Thyroid gland (tissue), 4 donors: ENCODE data around the gene AVPI1. TPM values are rescaled to one million over a fixed set of nuclear protein-coding genes. Genes with fewer than 3 reads are reported as not detected.
"Not testable (repeated sequence)": the region's sequence is repeated elsewhere in the genome, so short reads cannot be mapped to it uniquely, and the experiment has no call there.

Source experiments
- DNase-seq, 2 donors: peaks; one replicate each; pipeline ENCODE4 v3.0.0-alpha.2; 2019
- H3K27ac ChIP-seq, 3 donors: fragments of 200-600 bp; sonication (generic); 1 replicate in 2 of 3; 2 replicates in 1 of 3; pipeline ENCODE4 v1.5.1; 2016 to 2019; ENCODE audit warnings: mild to moderate bottlenecking in 1 of 3, moderate library complexity in 1 of 3
- H3K27me3 ChIP-seq: fragments of 200-600 bp; sonication (generic); one replicate; pipeline ENCODE4 v1.5.1; 2019
- H3K36me3 ChIP-seq, 2 donors: fragments of 200-600 bp; sonication (generic); one replicate each; pipeline ENCODE4 v1.5.1; 2016 to 2019
- H3K4me1 ChIP-seq, 2 donors: fragments of 200-600 bp; sonication (generic); one replicate each; pipeline ENCODE4 v1.5.1; 2017 to 2019
- H3K4me3 ChIP-seq, 3 donors: fragments of 200-600 bp; sonication (generic); replicated peaks in 1 of 3; 1 replicate in 2 of 3; 2 replicates in 1 of 3; pipeline ENCODE4 v1.5.1; 2016; ENCODE audit warnings: mild to moderate bottlenecking in 1 of 3
- H3K9me3 ChIP-seq: fragments of 200-600 bp; sonication (generic); one replicate; pipeline ENCODE4 v1.5.1; 2017
- POLR2A ChIP-seq, 2 donors: fragments of 450-650 bp; IDR thresholded peaks; one replicate each; pipeline ENCODE4 v1.6.1; 2017; ENCODE audit warnings: antibody characterized with exemption in 2 of 2, mild to moderate bottlenecking in 2 of 2, moderate library complexity in 1 of 2
- WGBS, 2 donors: methylation state at CpG; one replicate each; pipeline ENCODE4 v1.1.5; 2017; 5-methylcytosine and 5-hydroxymethylcytosine counted together
- intact Hi-C: fragments of 100-400 bp; cut with DNase I; formaldehyde crosslinking; loops from one replicate; pipeline ENCODE4 v1.15.1; 2023
- total RNA-seq, 4 donors: library from RNA; depleted of rRNA; stranded (reverse); fragments of >200 nt; gene quantifications; one replicate each; pipeline ENCODE4 v1.2.3, GENCODE V29; 2016
- TF ChIP-seq, protein P1 (sequence below), 6 experiments: fragments of 200-600 bp in 3 of 6; fragments of 450-650 bp in 3 of 6; sonication (generic) in 3 of 6; IDR thresholded peaks; one replicate each; pipeline ENCODE4 v1.5.1; 2016 to 2019; ENCODE audit warnings: antibody characterized with exemption in 6 of 6, mild to moderate bottlenecking in 2 of 6, inconsistent platforms in 1 of 6, moderate library complexity in 1 of 6

The AVPI1 gene
- total RNA-seq, 4 donors from 2014 or later = 6.7 to 17.8 (median 11.2) TPM

GRCh38 chr10:97659589-97659988 lies 27.5 kb downstream of the AVPI1 start:
- no peak for DNase-seq
- intact Hi-C loops = no loop called here
- no peak overlapping the region for H3K4me3 ChIP-seq
- TF ChIP-seq, protein P1, sequence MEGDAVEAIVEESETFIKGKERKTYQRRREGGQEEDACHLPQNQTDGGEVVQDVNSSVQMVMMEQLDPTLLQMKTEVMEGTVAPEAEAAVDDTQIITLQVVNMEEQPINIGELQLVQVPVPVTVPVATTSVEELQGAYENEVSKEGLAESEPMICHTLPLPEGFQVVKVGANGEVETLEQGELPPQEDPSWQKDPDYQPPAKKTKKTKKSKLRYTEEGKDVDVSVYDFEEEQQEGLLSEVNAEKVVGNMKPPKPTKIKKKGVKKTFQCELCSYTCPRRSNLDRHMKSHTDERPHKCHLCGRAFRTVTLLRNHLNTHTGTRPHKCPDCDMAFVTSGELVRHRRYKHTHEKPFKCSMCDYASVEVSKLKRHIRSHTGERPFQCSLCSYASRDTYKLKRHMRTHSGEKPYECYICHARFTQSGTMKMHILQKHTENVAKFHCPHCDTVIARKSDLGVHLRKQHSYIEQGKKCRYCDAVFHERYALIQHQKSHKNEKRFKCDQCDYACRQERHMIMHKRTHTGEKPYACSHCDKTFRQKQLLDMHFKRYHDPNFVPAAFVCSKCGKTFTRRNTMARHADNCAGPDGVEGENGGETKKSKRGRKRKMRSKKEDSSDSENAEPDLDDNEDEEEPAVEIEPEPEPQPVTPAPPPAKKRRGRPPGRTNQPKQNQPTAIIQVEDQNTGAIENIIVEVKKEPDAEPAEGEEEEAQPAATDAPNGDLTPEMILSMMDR (IDR thresholded peaks at IDR 0.05) = no peak
- TF ChIP-seq POLR2A (IDR thresholded peaks at IDR 0.05) = no peak
- peaks cover 4 to 5% of the 10 kb centered on the region in 2 donors for H3K4me1 ChIP-seq
- H3K9me3 ChIP-seq = no peaks in the 10 kb centered on the region
- peaks cover 16 to 32% of the 10 kb centered on the region in 2 donors for H3K36me3 ChIP-seq
- WGBS, 2 donors = 69 to 73% methylated on average over 1 of the region's 1 CpG
- H3K27ac ChIP-seq = no peak overlapping the region
- H3K27me3 ChIP-seq = no peaks in the 10 kb centered on the region

- Histone ChIP-seq H3K4me1 (no peaks in the 10 kb centered on the region), H3K36me3 (peaks cover 26 to 42% of the 10 kb centered on the region in 2 donors), H3K27ac (no peak overlapping the region), H3K4me3 (no peak overlapping the region), H3K9me3 (no peaks in the 10 kb centered on the region), H3K27me3 (no peaks in the 10 kb centered on the region)
- intact Hi-C loops = no loop called here
- no peak for DNase-seq
- 93% methylated on average over 5 of the region's 5 CpGs for WGBS, 2 donors
- TF ChIP-seq POLR2A (IDR thresholded peaks at IDR 0.05) = no peak
- TF ChIP-seq, protein P1 (IDR thresholded peaks at IDR 0.05) = no peak
These were observed 30.3 kb downstream of the AVPI1 start for GRCh38 chr10:97656777-97657176.

GRCh38 chr10:97651773-97652172 lies 35.3 kb downstream of the AVPI1 start:
- intact Hi-C loops = no loop called here
- H3K36me3 ChIP-seq = peaks cover 26 to 38% of the 10 kb centered on the region in 2 donors

GRCh38 chr10:97650726-97651125 lies 36.3 kb downstream of the AVPI1 start:
- H3K27me3 ChIP-seq = no peaks in the 10 kb centered on the region
- peak overlapping the region in 1 of 3 donors; percentile 31 for H3K27ac ChIP-seq
- peaks cover 23 to 29% of the 10 kb centered on the region in 2 donors for H3K36me3 ChIP-seq
- DNase-seq = no peak
- H3K9me3 ChIP-seq = no peaks in the 10 kb centered on the region
- TF ChIP-seq, protein P1 (IDR thresholded peaks at IDR 0.05) = no peak
- no peak for TF ChIP-seq POLR2A (IDR thresholded peaks at IDR 0.05)
- H3K4me3 ChIP-seq = no peak overlapping the region
- intact Hi-C loops = no loop called here
- peaks cover 0 to 12% of the 10 kb centered on the region in 2 donors for H3K4me1 ChIP-seq
- WGBS, 2 donors = 90 to 92% methylated on average over 3 of the region's 3 CpGs

More at GRCh38 chr10:97651773-97652172, 35.3 kb downstream of the AVPI1 start:
- WGBS, 2 donors = 96 to 97% methylated on average over 3 of the region's 3 CpGs
- TF ChIP-seq, protein P1 (IDR thresholded peaks at IDR 0.05) = no peak
- no peak for TF ChIP-seq POLR2A (IDR thresholded peaks at IDR 0.05)
- H3K27me3 ChIP-seq = no peaks in the 10 kb centered on the region
- DNase-seq = no peak
- no peaks in the 10 kb centered on the region for H3K9me3 ChIP-seq
- no peak overlapping the region for H3K4me3 ChIP-seq
- peaks cover 0 to 12% of the 10 kb centered on the region in 2 donors for H3K4me1 ChIP-seq
- no peak overlapping the region for H3K27ac ChIP-seq

DNA sequence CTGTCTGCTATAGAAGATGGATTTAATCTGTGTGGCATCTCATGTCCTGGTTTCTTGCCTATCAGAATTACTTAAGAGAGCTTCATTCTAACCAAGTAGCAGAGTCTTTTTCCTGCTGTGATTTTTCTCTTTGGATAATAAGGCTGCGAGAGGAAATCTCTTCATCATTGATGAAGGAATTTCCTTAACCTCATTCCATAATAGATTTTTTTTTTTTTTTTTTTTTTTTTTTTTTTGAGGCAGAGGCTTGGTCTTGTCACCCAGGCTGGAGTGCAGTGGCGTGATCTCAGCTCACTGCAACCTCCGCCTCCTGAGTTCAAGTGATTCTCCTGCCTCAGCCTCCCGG lies 37.7 kb downstream of the AVPI1 start:
- H3K36me3 ChIP-seq = peaks cover 23 to 29% of the 10 kb centered on the region in 2 donors
- H3K27ac ChIP-seq = peak overlapping the region in 1 of 3 donors; percentile 46
- WGBS, 2 donors = 88 to 98% methylated on average over 4 of the region's 4 CpGs

More for the DNA sequence above, 37.7 kb downstream of the AVPI1 start:
- DNase-seq, intact Hi-C loops, H3K4me3 ChIP-seq, H3K9me3 ChIP-seq, H3K27me3 ChIP-seq: not testable (repeated sequence)
- peaks cover 0 to 12% of the 10 kb centered on the region in 2 donors for H3K4me1 ChIP-seq
